Measurements from ENCODE around the gene HMGCS1. TPM values are rescaled to one million over a fixed set of nuclear protein-coding genes. Genes with fewer than 3 reads are reported as not detected.

The HMGCS1 gene
- total and polyA plus RNA-seq, 2 of the 13 experiments (the other 11 are each of a cell fraction or from before 2014, with no cell fraction given) = 56.8 to 318 TPM

GRCh38 chr5:43313035-43313853, at the start of gene HMGCS1 (continued):
- peak; percentile 60 for TF ChIP-seq ZBTB7A (CRISPR knock-in tag; IDR thresholded peaks at IDR 0.05)
- peak; percentile 28; the same call in 1 of the 2 replicates for TF ChIP-seq ZNF746 (CRISPR knock-in tag; IDR thresholded peaks at IDR 0.05)
- no peak for TF ChIP-seq SMARCC2 (IDR thresholded peaks at IDR 0.05)
- peak; percentile 88 for TF ChIP-seq ZSCAN31 (CRISPR knock-in tag; IDR thresholded peaks at IDR 0.05; ENCODE audit: low read depth)
- no peak for TF ChIP-seq SETDB1 (CRISPR knock-in tag; IDR thresholded peaks at IDR 0.05; ENCODE audit: borderline replicate concordance)
- no peak for TF ChIP-seq ZNF737 (CRISPR knock-in tag; IDR thresholded peaks at IDR 0.05; ENCODE audit: borderline replicate concordance)
- no peak for TF ChIP-seq ZNF570 (CRISPR knock-in tag; IDR thresholded peaks at IDR 0.05; ENCODE audit: borderline replicate concordance)
- TF ChIP-seq IRF2 (CRISPR knock-in tag; IDR thresholded peaks at IDR 0.05) = peak; percentile 54
- no peak for TF ChIP-seq IKZF1 (IDR thresholded peaks at IDR 0.05)
- TF ChIP-seq ZNF30 (CRISPR knock-in tag; IDR thresholded peaks at IDR 0.05) = no peak
- peak; percentile 94 for TF ChIP-seq ZNF451 (CRISPR knock-in tag; IDR thresholded peaks at IDR 0.05)
- no peak; the same call in 1 of the 2 replicates for TF ChIP-seq DNMT3B (CRISPR knock-in tag; conservative IDR thresholded peaks at IDR 0.05)
- TF ChIP-seq ZNF230 (CRISPR knock-in tag; IDR thresholded peaks at IDR 0.05) = no peak; the same call in 1 of the 2 replicates
- TF ChIP-seq MIER2 (CRISPR knock-in tag; IDR thresholded peaks at IDR 0.05) = no peak
- TF ChIP-seq ZNF329 (CRISPR knock-in tag; IDR thresholded peaks at IDR 0.05; ENCODE audit: low read depth) = 0 out of 2 replicates have a peak, but pooled peaks have one; percentile 38
- peak; percentile 71; the same call in 1 of the 2 replicates for TF ChIP-seq ZBTB42 (CRISPR knock-in tag; IDR thresholded peaks at IDR 0.05)
- TF ChIP-seq HMGA1 (CRISPR knock-in tag; conservative IDR thresholded peaks at IDR 0.05) = no peak
- peak; percentile 59 to 85; a peak in 3 of 4 replicates for TF ChIP-seq HMGXB4 (CRISPR knock-in tag; IDR thresholded peaks at IDR 0.05; ENCODE audit: borderline replicate concordance in 1 of 2, low read depth in 1 of 2)
- TF ChIP-seq THAP11 (CRISPR knock-in tag; IDR thresholded peaks at IDR 0.05) = peak; percentile 72
- no peak for TF ChIP-seq KDM4B (CRISPR knock-in tag; IDR thresholded peaks at IDR 0.05)
- peak; percentile 14; the same call in 1 of the 2 replicates for TF ChIP-seq ZNF777 (CRISPR knock-in tag; IDR thresholded peaks at IDR 0.05)
- TF ChIP-seq GATAD1 (CRISPR knock-in tag; IDR thresholded peaks at IDR 0.05) = peak; percentile 57; the same call in 1 of the 2 replicates
- peak; percentile 66; the same call in 1 of the 2 replicates for TF ChIP-seq KLF11 (CRISPR knock-in tag; IDR thresholded peaks at IDR 0.05)
- no peak; the same call in none of the 2 replicates for TF ChIP-seq RFXANK (CRISPR knock-in tag; IDR thresholded peaks at IDR 0.05)
- TF ChIP-seq CENPT (CRISPR knock-in tag; IDR thresholded peaks at IDR 0.05; ENCODE audit: low read depth) = 0 out of 2 replicates have a peak, but pooled peaks have one; percentile 69
- no peak for TF ChIP-seq CEBPG (CRISPR knock-in tag; IDR thresholded peaks at IDR 0.05)
- no peak for TF ChIP-seq NFRKB (IDR thresholded peaks at IDR 0.05)
- TF ChIP-seq ZNF225 (CRISPR knock-in tag; IDR thresholded peaks at IDR 0.05) = peak; percentile 76; the same call in 1 of the 2 replicates
- TF ChIP-seq NR1H2 (CRISPR knock-in tag; IDR thresholded peaks at IDR 0.05; ENCODE audit: borderline replicate concordance, low read depth) = peak; percentile 75; the same call in 1 of the 2 replicates
- no peak for TF ChIP-seq MATR3 (CRISPR knock-in tag; IDR thresholded peaks at IDR 0.05)
- no peak for TF ChIP-seq MBNL3 (CRISPR knock-in tag; conservative IDR thresholded peaks at IDR 0.05)
- peak; percentile 98 for TF ChIP-seq HIVEP1 (CRISPR knock-in tag; IDR thresholded peaks at IDR 0.05)
